ENCODE data around the gene CXCR5.

CXCR5 gene

DNA sequence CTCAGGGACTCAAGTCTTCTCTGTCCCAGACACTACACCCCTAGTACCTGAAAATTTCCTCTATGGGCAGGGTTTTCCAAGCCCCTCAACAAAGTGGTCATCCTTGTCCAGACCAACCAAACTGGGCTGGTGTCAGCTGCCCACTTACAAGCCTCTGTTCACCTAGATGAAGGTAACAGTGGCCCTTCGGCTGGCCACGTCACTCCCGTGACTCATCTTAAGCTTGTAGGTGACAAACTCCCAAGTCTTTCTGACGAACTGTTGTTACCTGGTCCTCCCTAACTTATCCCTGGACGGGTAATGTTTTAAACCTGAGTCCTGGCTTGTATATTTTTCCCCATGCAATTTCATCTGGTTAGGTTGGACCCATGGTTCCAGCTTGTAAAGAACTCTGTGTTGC lies 4.7 kb downstream of the CXCR5 start:
- TF ChIP-seq, protein P1, sequence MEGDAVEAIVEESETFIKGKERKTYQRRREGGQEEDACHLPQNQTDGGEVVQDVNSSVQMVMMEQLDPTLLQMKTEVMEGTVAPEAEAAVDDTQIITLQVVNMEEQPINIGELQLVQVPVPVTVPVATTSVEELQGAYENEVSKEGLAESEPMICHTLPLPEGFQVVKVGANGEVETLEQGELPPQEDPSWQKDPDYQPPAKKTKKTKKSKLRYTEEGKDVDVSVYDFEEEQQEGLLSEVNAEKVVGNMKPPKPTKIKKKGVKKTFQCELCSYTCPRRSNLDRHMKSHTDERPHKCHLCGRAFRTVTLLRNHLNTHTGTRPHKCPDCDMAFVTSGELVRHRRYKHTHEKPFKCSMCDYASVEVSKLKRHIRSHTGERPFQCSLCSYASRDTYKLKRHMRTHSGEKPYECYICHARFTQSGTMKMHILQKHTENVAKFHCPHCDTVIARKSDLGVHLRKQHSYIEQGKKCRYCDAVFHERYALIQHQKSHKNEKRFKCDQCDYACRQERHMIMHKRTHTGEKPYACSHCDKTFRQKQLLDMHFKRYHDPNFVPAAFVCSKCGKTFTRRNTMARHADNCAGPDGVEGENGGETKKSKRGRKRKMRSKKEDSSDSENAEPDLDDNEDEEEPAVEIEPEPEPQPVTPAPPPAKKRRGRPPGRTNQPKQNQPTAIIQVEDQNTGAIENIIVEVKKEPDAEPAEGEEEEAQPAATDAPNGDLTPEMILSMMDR (IDR thresholded peaks at IDR 0.05): no peak

DNA sequence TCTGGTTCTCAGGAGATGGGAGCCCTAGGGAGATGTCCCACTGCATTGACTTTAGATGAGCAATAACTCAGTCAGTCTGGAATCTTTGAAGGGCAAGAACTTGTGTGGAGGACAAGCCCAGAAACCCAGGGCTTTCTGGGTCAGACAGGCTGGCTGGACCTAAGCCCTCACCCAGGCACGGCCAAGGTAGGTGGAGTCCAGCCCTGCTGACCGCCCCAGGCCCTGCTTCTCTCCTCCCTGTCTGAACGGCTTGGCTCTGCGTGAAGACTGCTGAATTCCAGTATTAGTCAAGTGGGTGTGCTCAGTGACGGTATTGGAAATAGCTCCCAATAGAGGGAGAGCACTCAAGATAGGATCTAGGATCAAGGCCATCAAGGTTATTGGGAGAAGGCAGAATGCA lies 6.1 kb downstream of the CXCR5 start:
- TF ChIP-seq, protein P1 (IDR thresholded peaks at IDR 0.05): no peak

DNA sequence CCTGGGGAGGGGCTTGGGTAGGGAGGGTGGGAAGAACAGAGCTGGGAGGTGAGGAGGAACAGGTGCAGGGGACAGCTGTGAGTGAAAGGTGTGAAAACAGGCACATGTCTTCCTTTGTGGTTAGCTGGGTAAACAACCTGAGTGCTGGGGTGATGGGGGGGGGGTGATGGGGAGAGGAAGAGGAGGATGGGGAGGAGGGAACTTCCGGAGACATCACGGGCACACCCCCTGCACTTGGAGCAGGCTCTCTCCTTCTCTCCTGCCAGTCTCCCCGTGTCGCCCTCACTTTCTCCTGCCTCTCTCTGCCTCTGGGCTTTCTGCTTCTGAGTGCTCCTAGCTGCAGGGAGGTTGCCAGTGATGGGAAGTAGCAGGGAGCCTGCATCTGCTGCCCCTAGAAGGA lies 8.8 kb downstream of the CXCR5 start:
- TF ChIP-seq, protein P1 (IDR thresholded peaks at IDR 0.05): no peak

DNA sequence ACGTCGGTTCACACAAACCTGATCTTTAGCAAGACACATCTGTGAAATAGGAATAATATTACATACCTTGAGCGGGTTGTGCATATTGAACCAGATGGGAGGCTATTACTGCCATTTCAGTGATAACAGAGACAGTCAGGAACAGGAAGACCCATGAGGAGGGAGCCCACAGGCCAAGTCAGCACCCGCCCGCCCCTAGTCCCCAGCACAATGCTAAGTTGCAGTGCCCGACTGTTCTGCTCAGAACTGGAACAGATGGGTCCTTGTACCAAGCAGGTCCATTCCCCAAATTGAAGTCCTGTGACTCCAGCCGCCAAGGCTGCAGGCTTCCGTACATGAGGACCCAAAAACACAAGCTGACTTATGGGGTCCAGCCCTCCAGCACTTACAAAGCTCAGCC lies 9.3 kb downstream of the CXCR5 start:
- TF ChIP-seq, protein P1 (IDR thresholded peaks at IDR 0.05): no peak

DNA sequence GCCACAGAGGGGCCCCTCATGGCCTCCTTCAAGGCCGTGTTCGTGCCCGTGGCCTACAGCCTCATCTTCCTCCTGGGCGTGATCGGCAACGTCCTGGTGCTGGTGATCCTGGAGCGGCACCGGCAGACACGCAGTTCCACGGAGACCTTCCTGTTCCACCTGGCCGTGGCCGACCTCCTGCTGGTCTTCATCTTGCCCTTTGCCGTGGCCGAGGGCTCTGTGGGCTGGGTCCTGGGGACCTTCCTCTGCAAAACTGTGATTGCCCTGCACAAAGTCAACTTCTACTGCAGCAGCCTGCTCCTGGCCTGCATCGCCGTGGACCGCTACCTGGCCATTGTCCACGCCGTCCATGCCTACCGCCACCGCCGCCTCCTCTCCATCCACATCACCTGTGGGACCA lies 10.0 kb downstream of the CXCR5 start:
- TF ChIP-seq, protein P1 (IDR thresholded peaks at IDR 0.05): no peak

DNA sequence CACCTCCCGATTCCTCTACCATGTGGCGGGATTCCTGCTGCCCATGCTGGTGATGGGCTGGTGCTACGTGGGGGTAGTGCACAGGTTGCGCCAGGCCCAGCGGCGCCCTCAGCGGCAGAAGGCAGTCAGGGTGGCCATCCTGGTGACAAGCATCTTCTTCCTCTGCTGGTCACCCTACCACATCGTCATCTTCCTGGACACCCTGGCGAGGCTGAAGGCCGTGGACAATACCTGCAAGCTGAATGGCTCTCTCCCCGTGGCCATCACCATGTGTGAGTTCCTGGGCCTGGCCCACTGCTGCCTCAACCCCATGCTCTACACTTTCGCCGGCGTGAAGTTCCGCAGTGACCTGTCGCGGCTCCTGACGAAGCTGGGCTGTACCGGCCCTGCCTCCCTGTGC lies 10.5 kb downstream of the CXCR5 start:
- TF ChIP-seq, protein P1 (IDR thresholded peaks at IDR 0.05): no peak

DNA sequence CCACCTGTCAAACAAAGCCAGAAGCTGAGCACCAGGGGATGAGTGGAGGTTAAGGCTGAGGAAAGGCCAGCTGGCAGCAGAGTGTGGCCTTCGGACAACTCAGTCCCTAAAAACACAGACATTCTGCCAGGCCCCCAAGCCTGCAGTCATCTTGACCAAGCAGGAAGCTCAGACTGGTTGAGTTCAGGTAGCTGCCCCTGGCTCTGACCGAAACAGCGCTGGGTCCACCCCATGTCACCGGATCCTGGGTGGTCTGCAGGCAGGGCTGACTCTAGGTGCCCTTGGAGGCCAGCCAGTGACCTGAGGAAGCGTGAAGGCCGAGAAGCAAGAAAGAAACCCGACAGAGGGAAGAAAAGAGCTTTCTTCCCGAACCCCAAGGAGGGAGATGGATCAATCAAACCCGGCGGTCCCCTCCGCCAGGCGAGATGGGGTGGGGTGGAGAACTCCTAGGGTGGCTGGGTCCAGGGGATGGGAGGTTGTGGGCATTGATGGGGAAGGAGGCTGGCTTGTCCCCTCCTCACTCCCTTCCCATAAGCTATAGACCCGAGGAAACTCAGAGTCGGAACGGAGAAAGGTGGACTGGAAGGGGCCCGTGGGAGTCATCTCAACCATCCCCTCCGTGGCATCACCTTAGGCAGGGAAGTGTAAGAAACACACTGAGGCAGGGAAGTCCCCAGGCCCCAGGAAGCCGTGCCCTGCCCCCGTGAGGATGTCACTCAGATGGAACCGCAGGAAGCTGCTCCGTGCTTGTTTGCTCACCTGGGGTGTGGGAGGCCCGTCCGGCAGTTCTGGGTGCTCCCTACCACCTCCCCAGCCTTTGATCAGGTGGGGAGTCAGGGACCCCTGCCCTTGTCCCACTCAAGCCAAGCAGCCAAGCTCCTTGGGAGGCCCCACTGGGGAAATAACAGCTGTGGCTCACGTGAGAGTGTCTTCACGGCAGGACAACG lies 11.7 kb downstream of the CXCR5 start:
- TF ChIP-seq, protein P1 (IDR thresholded peaks at IDR 0.05): no peak

Measured in LNCAP (cell line).